Cardiac ventricle fibroblast (primary cell): ENCODE data around the gene PTPN3. TPM values are rescaled to one million over a fixed set of nuclear protein-coding genes. Genes with fewer than 3 reads are reported as not detected.

Experiments used
- total RNA-seq: library from RNA; depleted of rRNA; stranded (reverse); fragments of >200 nt; gene quantifications from 2 replicates; pipeline ENCODE4 v1.2.3, GENCODE V29; 2015

Gene PTPN3
- 4.1 and 8.5 TPM in 2 replicates for total RNA-seq

GRCh38 chr9:109498195-109499092 lies at the start of gene PTPN3:
TSS of gene PTPN3 (minus strand) at chr9:109498307. CDS start at chr9:109463434, 34,873 bp downstream.

Other genes with a start within 250 kb of the PTPN3 start
- gene EPB41L4B, start 177.2 kb downstream of the PTPN3 start, total RNA-seq: 0.20 and 0.56 TPM in 2 replicates